Testis (tissue), 2 donors: ENCODE measurements around the gene ACACB.

Experiments used
- CTCF ChIP-seq, 3 experiments: fragments of 450-650 bp in 2 of 3; fragments of 200-600 bp in 1 of 3; sonication (generic) in 1 of 3; IDR thresholded peaks; one replicate each; pipeline ENCODE4 v1.5.1; 2016 to 2019; ENCODE audit warnings: antibody characterized with exemption in 3 of 3, mild to moderate bottlenecking in 2 of 3, moderate library complexity in 1 of 3
- POLR2A ChIP-seq: fragments of 450-650 bp; IDR thresholded peaks from one replicate; pipeline ENCODE4 v1.6.1; 2017; ENCODE audit warnings: antibody characterized with exemption, mild to moderate bottlenecking, moderate library complexity

- TF ChIP-seq POLR2A = no peak
- no peak for TF ChIP-seq CTCF (IDR thresholded peaks at IDR 0.05)
These were observed 119.9 kb downstream of the ACACB start for GRCh38 chr12:109236257-109236656.
